RPMI7951 (cell line): ENCODE results near the gene RYR1. TPM values are rescaled to one million over a fixed set of nuclear protein-coding genes. Genes with fewer than 3 reads are reported as not detected.
"Not testable (repeated sequence)": the region's sequence is repeated elsewhere in the genome, so short reads cannot be mapped to it uniquely, and the experiment has no call there.

ENCODE experiments used
- DNase-seq: peaks from one replicate; pipeline ENCODE4 v3.0.0-alpha.2; 2012; ENCODE audit warnings: low read depth
- total RNA-seq: library from RNA; depleted of rRNA; stranded (reverse); fragments of >200 nt; shearing (Covaris generic); gene quantifications from 2 replicates; pipeline ENCODE4 v1.2.3, GENCODE V29; 2014

RYR1 gene
- total RNA-seq, 1 experiment from 2014 or later: not detected

GRCh38 chr19:38399537-38399936 is 34.0 kb upstream of the RYR1 start:
- no peak for DNase-seq

DNA sequence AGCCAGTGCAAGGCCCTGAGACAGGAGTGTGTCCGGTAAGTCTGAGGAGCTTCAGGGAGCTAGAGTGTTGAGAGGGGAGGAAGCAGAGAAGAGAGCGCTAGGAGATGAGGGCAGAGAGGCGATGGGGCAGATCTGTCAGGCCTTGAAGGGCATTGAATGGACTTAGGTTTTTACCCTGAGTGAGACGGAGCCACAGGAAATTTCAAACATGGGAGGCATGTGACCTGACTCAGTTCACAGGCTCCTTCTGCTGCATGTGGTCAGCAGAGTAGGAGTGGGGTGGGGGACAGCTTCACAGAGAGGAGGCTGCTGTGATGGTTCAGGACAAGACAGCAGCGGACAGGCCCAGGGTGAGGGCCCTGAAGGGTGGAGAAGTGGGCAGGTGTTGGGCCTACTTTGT is 33.1 kb upstream of the RYR1 start:
- DNase-seq: no peak

GRCh38 chr19:38401148-38401547 is 32.3 kb upstream of the RYR1 start:
- peak; percentile 56 for DNase-seq

DNA sequence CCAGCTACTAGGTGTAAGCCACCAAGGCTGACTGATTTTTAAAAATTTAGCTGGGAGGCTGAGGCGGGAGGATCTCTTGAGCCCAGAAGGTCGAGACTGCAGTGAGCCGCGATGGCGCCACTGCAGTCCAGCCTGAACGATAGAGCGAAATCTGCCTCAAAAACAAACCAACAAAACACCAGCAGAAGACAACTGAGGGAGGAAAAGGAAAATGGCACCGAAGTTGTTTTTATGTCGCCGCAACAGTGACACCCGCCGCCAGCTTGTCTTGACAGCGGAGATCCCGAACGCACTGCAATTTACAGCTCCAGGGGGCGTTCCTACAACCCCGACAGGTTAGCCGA is 30.9 kb upstream of the RYR1 start:
- no peak for DNase-seq

- DNase-seq: peak; percentile 96
Measured at GRCh38 chr19:38402967-38403674, 30.4 kb upstream of the RYR1 start, which contains the start of gene FAM98C. Gene FAM98C (plus strand): TSS chr19:38403093. CDS start chr19:38403154, 61 bp downstream.

DNA sequence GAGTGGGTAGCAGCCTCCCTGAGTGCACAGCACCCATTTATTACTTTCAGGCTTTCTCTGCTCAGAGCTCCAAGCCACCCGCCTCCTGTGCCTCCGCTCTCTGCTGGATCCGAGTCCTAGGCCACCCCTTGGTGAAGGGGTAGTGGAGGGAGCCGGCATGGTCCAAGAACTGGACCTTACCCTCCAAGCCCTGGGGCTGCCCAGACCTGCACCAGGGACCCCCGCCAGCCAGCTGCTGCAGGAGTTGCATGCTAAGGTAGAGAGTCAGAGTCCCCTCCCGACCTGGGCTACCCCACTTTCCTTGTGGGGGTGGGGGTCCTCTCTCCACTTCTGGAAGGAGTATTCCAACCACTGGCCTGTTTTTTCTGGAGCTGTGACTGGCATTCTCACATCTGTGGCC is 28.6 kb upstream of the RYR1 start:
- DNase-seq: no peak

GRCh38 chr19:38405276-38405675 is 28.2 kb upstream of the RYR1 start:
- no peak for DNase-seq

GRCh38 chr19:38409631-38410133 is 23.8 kb upstream of the RYR1 start:
- DNase-seq: peak; percentile 40

DNA sequence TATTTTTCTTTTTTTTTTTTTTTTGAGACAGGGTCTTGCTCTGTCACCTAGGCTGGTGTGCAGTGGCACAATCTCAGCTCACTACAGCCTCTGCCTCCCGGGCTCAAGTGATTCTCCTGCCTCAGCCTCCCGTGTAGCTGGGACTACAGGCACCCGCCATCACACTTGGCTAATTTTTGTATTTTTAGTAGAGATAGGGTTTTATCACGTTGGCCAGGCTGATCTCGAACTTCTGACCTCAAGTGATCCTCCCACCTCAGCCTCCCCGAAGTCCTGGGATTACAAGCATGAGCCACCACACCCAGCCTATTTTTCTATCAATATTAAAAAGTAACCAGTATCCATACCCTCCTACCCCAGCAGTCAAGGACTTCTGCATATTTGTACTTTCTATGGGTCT is 23.1 kb upstream of the RYR1 start:
- DNase-seq: not testable (repeated sequence)

DNA sequence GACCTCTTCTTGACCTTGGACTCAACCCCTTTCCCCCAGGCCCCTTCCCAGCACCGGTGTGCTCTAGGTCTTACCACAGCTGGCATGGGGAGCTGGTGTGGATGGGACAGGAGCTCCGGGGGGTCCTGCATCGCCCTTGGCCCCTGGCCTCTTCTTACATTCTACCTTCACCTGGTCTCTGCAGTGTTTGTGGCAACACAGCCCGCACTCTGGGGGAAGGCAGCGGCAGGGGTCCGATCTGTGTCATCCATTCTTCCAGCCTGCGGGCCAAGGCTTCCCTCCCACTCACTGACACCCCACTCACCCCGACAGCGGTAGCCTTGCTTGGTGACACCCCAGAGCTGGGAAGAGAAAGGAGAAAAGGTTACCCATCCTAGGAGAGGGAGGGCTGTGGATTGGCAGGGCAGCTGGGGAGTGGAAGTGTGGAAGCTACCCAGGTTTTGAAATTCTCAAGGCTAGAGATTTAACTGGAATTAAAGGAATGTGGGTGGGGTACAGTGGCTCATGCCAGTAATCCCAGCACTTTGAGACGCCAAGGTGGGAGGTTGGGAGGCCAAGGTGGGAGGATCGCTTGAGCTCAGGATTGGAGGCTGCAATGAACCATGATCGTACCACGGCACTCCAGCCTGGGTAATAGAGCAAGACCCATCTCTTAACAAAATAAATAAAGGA is 22.3 kb upstream of the RYR1 start:
- no peak for DNase-seq

- not testable (repeated sequence) for DNase-seq
Measured at GRCh38 chr19:38411898-38412297, 21.6 kb upstream of the RYR1 start.

DNA sequence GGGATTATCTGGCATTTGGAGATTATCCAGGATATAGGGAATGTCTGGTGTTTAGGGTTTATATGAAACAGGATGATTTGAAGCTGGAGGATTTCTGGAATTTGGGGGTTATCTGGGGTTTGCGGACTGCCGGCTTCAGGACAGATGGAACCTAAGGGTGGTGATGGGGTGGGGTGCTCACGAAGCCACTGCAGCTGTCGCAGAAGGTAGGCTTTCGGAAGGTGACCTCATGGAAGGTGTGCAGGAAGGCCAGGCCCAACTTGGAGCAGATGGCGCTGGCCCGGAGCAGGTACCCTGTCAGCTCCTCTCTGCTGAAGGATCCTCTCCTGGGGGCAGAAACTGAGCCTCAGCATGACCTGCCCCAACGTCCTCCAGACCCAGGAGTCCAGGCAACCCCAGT is 21.0 kb upstream of the RYR1 start:
- DNase-seq: no peak

GRCh38 chr19:38412961-38413360 is 20.5 kb upstream of the RYR1 start:
- no peak for DNase-seq

- no peak for DNase-seq
Measured at GRCh38 chr19:38413416-38413815, 20.1 kb upstream of the RYR1 start.

GRCh38 chr19:38417146-38417543 is 16.3 kb upstream of the RYR1 start:
- DNase-seq: no peak

DNA sequence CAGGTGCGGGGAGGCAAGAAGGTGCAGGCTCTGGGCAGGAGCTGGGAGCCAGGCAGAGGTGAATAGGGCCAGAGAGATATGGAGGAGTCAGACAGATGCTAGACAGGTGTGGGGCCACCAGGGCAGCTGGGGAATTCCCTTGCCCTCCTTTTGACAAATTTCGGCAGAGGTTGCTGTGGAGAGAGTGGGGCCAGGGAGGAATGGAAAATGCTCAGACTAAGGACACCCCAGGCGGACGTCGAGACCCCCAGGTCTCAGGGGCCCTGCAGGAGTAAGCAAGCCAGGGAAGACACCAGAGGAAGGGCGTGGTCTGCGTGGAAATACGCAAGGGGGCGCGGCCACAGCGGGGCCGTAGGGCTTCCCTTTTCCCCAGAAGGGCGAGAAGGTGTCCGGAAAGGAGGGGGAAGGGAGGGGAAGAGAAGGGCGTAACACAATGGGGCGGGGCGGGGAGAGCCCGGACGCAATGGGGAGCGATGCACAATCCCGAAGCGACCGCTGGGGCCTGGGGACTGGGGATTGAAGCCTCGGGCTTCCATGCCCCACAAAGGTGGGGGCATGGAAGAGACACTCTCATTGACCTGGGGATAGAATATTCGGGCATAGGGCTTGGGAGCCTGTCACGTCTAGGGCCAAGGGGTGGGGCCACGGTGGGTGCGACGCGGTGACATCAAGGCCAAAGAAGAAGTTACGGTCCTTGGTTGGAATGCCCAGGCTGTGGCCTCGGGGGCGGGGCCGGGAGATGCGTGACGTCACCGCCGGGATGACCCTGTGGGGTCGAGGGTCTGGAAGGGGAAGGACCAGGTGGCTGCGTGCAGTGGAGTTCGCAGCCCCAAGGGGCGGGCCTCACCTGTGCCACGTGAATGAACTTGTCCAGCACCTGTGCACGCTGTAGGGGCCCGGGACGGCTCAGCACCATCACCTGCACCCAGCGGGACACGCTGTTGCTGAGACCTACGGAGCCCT is 15.7 kb upstream of the RYR1 start:
- DNase-seq: peak; percentile 36

DNA sequence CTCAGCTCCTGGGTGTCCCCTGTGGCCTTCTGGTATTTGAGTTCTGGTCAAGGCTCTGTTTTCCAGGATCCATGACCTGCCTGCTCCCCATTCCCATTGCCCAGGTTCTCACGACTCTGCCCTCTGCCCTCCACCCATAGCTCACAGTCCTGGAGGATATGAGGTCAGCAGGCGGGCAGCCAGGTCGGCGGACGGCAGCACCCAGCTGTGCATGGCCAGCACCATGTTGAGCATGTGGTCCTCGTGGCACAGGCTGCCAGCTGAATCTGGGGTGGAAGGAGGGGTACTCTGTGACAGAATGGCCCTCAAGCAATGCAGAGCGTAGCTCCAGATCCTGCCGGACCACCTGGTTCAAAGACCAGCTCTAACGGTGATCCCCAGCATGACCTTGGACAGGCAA is 12.6 kb upstream of the RYR1 start:
- no peak for DNase-seq

DNA sequence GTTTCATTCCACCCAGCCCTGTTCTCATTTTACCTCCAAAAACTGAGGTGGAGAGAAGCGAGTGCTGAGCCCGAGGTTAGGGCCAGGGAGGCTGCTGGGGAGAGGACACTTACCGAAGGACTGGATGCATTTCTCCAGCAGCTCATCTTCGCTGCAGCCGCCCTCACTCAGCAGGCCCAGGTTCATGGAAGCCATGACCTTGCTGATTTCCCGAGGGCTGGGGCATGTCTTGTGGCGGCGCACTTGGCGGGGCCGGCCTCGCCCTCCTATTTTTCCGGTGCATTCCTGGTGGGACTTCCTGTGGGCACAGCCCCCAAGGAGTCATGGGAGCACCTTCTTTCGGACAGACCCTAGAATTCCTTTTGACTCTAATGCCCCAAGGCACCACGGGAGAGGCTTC is 11.6 kb upstream of the RYR1 start:
- no peak for DNase-seq

DNA sequence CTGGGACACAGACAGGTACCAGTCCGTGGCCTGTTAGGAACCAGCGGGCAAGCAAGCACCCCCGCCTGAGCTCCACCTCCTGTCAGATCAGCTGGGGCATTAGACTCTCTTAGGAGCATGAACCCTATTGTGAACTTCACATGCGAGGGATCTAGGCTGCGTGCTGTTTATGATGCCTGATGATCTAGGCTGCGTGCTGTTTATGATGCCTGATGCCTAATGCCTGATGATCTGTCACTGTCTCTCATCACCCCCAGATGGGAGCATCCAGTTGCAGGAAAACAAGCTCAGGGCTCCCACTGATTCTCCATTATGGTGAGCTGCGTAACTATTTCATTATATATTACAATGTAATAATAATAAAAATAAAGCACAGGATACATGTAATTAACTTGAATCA is 11.1 kb upstream of the RYR1 start:
- no peak for DNase-seq

- no peak for DNase-seq
Measured at GRCh38 chr19:38424272-38424671, 9.2 kb upstream of the RYR1 start.

DNA sequence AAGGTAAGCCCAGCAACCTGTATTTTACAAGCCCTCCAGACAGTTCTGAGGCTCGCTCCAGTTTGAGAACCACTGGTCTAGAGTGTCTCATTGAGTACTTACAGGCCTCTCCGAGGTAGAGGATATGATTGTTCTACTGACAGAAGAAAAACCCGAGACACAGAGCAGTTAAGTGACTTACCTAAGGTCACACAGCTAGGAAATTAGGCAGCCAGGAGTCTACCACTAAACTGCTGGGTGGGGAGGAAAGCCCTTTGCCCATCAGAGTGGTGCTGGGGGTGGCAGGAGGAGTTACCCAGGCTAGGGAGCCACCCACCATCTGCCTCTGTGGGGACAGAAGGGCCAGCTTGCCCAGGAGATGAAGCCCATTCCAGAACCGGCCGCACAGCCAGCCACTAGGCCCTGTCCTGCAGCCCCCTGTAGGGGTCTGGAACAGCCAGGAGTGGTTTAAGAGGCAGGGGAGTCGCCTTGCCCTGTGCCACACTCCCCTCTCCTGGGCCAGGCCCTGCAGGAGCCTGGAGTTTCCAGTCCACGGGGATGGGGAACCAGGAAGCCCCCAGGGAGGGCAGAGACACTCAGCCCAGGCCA is 8.2 kb upstream of the RYR1 start:
- DNase-seq: no peak
